Liver (tissue), 9 donors: ENCODE data around the gene RANBP3. TPM values are rescaled to one million over a fixed set of nuclear protein-coding genes. Genes with fewer than 3 reads are reported as not detected.

Experiments
- DNase-seq: peaks from one replicate; pipeline ENCODE4 v3.0.0-alpha.2; 2017; ENCODE audit warnings: low spot score
- H3K27ac ChIP-seq, 2 donors: one replicate each; pipeline ENCODE4 v1.7.0; 2013; ENCODE audit warnings: inconsistent platforms in 2 of 2, low read length in 2 of 2, control low read depth in 1 of 2, low read depth in 1 of 2, mild to moderate bottlenecking in 1 of 2
- H3K27me3 ChIP-seq, 4 donors: one replicate each; pipeline versions ENCODE4 v1.6.1 to v1.7.0; 2013; ENCODE audit warnings: low read length in 3 of 4, inconsistent platforms in 1 of 4, mild to moderate bottlenecking in 1 of 4, moderate library complexity in 1 of 4; ENCODE audit not compliant: control insufficient read depth in 4 of 4, insufficient read depth in 4 of 4
- H3K36me3 ChIP-seq, 4 donors: one replicate each; pipeline versions ENCODE4 v1.6.1 to v1.7.0; 2013; ENCODE audit warnings: low read length in 3 of 4, mild to moderate bottlenecking in 3 of 4, low read depth in 1 of 4, moderate library complexity in 1 of 4; ENCODE audit not compliant: control insufficient read depth in 4 of 4, insufficient read depth in 3 of 4
- H3K4me1 ChIP-seq, 4 donors: one replicate each; pipeline versions ENCODE4 v1.6.1 to v1.7.0; 2013; ENCODE audit warnings: low read length in 3 of 4, mild to moderate bottlenecking in 3 of 4, moderate library complexity in 1 of 4; ENCODE audit not compliant: control insufficient read depth in 4 of 4, insufficient read depth in 4 of 4
- H3K4me3 ChIP-seq, 3 donors: one replicate each; pipeline versions ENCODE4 v1.6.1 to v1.7.0; 2013; ENCODE audit warnings: low read length in 3 of 3, control low read depth in 1 of 3, low read depth in 1 of 3, mild to moderate bottlenecking in 1 of 3
- H3K9ac ChIP-seq, 2 donors: one replicate each; pipeline ENCODE4 v1.7.0; 2013; ENCODE audit warnings: low read length in 2 of 2, mild to moderate bottlenecking in 2 of 2, moderate library complexity in 2 of 2, control low read depth in 1 of 2, low read depth in 1 of 2
- H3K9me3 ChIP-seq, 4 donors: one replicate each; pipeline versions ENCODE4 v1.6.1 to v1.7.0; 2013; ENCODE audit warnings: low read length in 3 of 4; ENCODE audit not compliant: control insufficient read depth in 4 of 4
- ATF3 ChIP-seq: IDR thresholded peaks from 2 replicates; pipeline ENCODE4 v1.6.1; 2016; ENCODE audit warnings: antibody characterized with exemption
- CTCF ChIP-seq: fragments of 150-350 bp; IDR thresholded peaks from 2 replicates; pipeline ENCODE4 v1.5.1; 2017; ENCODE audit warnings: improper control_type of control experiment, low read depth, low read length; ENCODE audit not compliant: missing input control
- FOXA1 ChIP-seq: IDR thresholded peaks from 2 replicates; pipeline ENCODE4 v1.6.1; 2016; ENCODE audit warnings: antibody characterized with exemption
- FOXA2 ChIP-seq: IDR thresholded peaks from 2 replicates; pipeline ENCODE4 v1.6.1; 2016; ENCODE audit warnings: antibody characterized with exemption
- GABPA ChIP-seq, 2 donors: IDR thresholded peaks in 1 of 2; conservative IDR thresholded peaks in 1 of 2; 2 replicates each; pipeline ENCODE4 v1.6.1; 2016; ENCODE audit warnings: antibody characterized with exemption in 2 of 2, mild to moderate bottlenecking in 1 of 2, moderate library complexity in 1 of 2
- HNF4A ChIP-seq, 2 donors: conservative IDR thresholded peaks; 2 replicates each; pipeline ENCODE4 v1.6.1; 2016; ENCODE audit warnings: antibody characterized with exemption in 2 of 2, mild to moderate bottlenecking in 2 of 2
- HNF4G ChIP-seq: IDR thresholded peaks from 2 replicates; pipeline ENCODE4 v1.6.1; 2016; ENCODE audit warnings: antibody characterized with exemption
- JUND ChIP-seq, 2 donors: IDR thresholded peaks; 2 replicates each; pipeline ENCODE4 v1.6.1; 2016; ENCODE audit warnings: antibody characterized with exemption in 2 of 2
- MAX ChIP-seq: IDR thresholded peaks from 2 replicates; pipeline ENCODE4 v1.6.1; 2016; ENCODE audit warnings: antibody characterized with exemption
- NR2F2 ChIP-seq: IDR thresholded peaks from 2 replicates; pipeline ENCODE4 v1.6.1; 2016; ENCODE audit warnings: antibody characterized with exemption
- RAD21 ChIP-seq, 2 donors: IDR thresholded peaks; 2 replicates each; pipeline ENCODE4 v1.6.1; 2016; ENCODE audit warnings: antibody characterized with exemption in 2 of 2, mild to moderate bottlenecking in 2 of 2
- RXRA ChIP-seq, 2 donors: IDR thresholded peaks; 2 replicates each; pipeline ENCODE4 v1.6.1; 2017 to 2018; ENCODE audit warnings: antibody characterized with exemption in 2 of 2, mild to moderate bottlenecking in 1 of 2
- SP1 ChIP-seq: IDR thresholded peaks from 2 replicates; pipeline ENCODE4 v1.6.1; 2018; ENCODE audit warnings: antibody characterized with exemption, mild to moderate bottlenecking
- TAF1 ChIP-seq: conservative IDR thresholded peaks from 2 replicates; pipeline ENCODE4 v1.6.1; 2016; ENCODE audit warnings: antibody characterized with exemption, mild to moderate bottlenecking
- YY1 ChIP-seq: IDR thresholded peaks from 2 replicates; pipeline ENCODE4 v1.6.1; 2016; ENCODE audit warnings: antibody characterized with exemption, mild to moderate bottlenecking
- ZBTB33 ChIP-seq: IDR thresholded peaks from 2 replicates; pipeline ENCODE4 v1.6.1; 2016; ENCODE audit warnings: antibody characterized with exemption
- WGBS: extraction: QIAGEN DNeasy Blood & Tissue Kit; methylation state at CpG from one replicate; pipeline ENCODE4 v1.1.7; 2013; 5-methylcytosine and 5-hydroxymethylcytosine counted together
- polyA plus RNA-seq, 2 donors: library from polyadenylated mRNA; stranded (reverse) in 1 of 2; unstranded in 1 of 2; fragments of 200-250 nt in 1 of 2; fragments of >200 nt in 1 of 2; fragmentation: Nextera tagmentation in 1 of 2; extraction: Ambion mirVana in 1 of 2; gene quantifications; one replicate each; pipeline versions ENCODE4 v1.2.1 to v1.2.3, GENCODE V29; 2013 to 2015
- total RNA-seq, 2 donors: library from RNA; depleted of rRNA; stranded (reverse); fragments of >200 nt; gene quantifications; one replicate each; pipeline ENCODE4 v1.2.3, GENCODE V29; 2014
- TF ChIP-seq, protein P1 (sequence below): IDR thresholded peaks from 2 replicates; pipeline ENCODE4 v1.6.1; 2016; ENCODE audit warnings: antibody characterized with exemption, mild to moderate bottlenecking
- donor health status: healthy.
- donor health status: healthy.
- donor health status: healthy.
- donor health status: healthy.
- donor health status: healthy.

Gene RANBP3
- total and polyA plus RNA-seq, 4 donors, result 10.0 to 23.3 (median 20.7) TPM

- H3K36me3 ChIP-seq, result peaks cover 0 to 4% (median 0%) of the 10 kb centered on the region in 4 donors
- no peaks in the 10 kb centered on the region for H3K9me3 ChIP-seq
- no peak overlapping the region for H3K27ac ChIP-seq
- H3K4me1 ChIP-seq, result peaks cover 10 to 67% (median 45%) of the 10 kb centered on the region in 4 donors
- H3K9ac ChIP-seq, result no peak overlapping the region
- TF ChIP-seq TAF1 (no peak), GABPA (IDR thresholded peaks at IDR 0.05 in 1 of 2, conservative IDR thresholded peaks at IDR 0.05 in 1 of 2) (no peak), NR2F2 (no peak), ATF3 (no peak), FOXA1 (no peak), RXRA (IDR thresholded peaks at IDR 0.05) (no peak), FOXA2 (no peak), MAX (no peak), ZBTB33 (no peak), HNF4G (no peak), SP1 (no peak), YY1 (no peak), JUND (IDR thresholded peaks at IDR 0.05) (no peak), HNF4A (conservative IDR thresholded peaks at IDR 0.05) (no peak), RAD21 (IDR thresholded peaks at IDR 0.05) (no peak), CTCF (no peak)
- TF ChIP-seq, protein P1, sequence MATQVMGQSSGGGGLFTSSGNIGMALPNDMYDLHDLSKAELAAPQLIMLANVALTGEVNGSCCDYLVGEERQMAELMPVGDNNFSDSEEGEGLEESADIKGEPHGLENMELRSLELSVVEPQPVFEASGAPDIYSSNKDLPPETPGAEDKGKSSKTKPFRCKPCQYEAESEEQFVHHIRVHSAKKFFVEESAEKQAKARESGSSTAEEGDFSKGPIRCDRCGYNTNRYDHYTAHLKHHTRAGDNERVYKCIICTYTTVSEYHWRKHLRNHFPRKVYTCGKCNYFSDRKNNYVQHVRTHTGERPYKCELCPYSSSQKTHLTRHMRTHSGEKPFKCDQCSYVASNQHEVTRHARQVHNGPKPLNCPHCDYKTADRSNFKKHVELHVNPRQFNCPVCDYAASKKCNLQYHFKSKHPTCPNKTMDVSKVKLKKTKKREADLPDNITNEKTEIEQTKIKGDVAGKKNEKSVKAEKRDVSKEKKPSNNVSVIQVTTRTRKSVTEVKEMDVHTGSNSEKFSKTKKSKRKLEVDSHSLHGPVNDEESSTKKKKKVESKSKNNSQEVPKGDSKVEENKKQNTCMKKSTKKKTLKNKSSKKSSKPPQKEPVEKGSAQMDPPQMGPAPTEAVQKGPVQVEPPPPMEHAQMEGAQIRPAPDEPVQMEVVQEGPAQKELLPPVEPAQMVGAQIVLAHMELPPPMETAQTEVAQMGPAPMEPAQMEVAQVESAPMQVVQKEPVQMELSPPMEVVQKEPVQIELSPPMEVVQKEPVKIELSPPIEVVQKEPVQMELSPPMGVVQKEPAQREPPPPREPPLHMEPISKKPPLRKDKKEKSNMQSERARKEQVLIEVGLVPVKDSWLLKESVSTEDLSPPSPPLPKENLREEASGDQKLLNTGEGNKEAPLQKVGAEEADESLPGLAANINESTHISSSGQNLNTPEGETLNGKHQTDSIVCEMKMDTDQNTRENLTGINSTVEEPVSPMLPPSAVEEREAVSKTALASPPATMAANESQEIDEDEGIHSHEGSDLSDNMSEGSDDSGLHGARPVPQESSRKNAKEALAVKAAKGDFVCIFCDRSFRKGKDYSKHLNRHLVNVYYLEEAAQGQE, result no peak
- WGBS, result 78% methylated on average over 3 of the region's 3 CpGs
- DNase-seq, result no peak
- H3K27me3 ChIP-seq, result no peaks in the 10 kb centered on the region
- H3K4me3 ChIP-seq, result no peak overlapping the region
These were observed 27.2 kb downstream of the RANBP3 start for GRCh38 chr19:5950741-5951140.
